ENCODE results near the gene FAM135A. TPM values are rescaled to one million over a fixed set of nuclear protein-coding genes. Genes with fewer than 3 reads are reported as not detected.

Gene FAM135A
- total and polyA plus RNA-seq, 9 of the 15 experiments (the other 6 are each of a cell fraction or from before 2014, with no cell fraction given), result 7.4 to 32.9 (median 19.2) TPM

DNA sequence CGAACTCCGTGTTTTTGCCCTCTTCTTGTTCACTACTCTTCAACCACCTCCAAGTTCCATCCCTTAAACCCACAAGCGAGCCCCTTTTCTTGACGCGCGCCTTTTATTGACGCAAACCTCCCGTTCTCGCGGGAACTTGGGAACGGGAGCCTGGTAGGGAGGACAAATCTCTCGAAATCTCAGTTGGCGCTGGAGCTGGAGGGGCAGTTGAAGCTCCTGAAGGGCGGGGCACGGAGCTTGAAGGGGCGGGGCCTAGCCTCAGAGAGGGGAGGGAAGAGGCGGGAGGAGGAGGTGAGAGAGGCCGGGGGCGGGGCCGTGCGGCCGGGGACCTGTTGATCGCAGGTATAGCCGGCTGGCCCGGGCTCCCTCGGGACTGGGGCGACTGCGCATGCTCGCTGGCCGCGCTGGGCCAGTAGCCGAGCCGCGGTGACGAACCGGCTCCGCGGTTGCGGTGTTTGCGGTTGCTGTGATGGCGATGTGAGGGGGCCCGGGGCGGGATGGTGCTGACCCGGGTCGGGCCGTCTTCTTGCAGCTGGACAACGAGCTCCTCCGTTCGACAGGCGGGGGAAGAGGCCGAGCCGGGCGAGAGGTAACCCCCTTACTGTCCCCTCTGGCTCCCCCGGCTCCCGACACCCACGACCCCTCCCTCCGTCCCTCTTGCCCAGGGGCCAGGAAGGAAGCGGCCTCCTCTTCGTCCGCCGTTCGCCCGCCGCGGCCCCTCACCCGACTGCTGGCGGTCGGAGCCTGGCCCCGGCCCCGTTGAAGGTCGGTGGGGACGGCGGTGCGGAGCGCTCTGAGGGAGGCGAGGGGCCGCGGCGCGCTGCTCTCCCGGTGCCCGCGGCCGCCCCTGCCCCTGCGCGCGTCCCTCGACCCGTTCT lies at the start of gene FAM135A (continued):
- TF ChIP-seq, protein P1, sequence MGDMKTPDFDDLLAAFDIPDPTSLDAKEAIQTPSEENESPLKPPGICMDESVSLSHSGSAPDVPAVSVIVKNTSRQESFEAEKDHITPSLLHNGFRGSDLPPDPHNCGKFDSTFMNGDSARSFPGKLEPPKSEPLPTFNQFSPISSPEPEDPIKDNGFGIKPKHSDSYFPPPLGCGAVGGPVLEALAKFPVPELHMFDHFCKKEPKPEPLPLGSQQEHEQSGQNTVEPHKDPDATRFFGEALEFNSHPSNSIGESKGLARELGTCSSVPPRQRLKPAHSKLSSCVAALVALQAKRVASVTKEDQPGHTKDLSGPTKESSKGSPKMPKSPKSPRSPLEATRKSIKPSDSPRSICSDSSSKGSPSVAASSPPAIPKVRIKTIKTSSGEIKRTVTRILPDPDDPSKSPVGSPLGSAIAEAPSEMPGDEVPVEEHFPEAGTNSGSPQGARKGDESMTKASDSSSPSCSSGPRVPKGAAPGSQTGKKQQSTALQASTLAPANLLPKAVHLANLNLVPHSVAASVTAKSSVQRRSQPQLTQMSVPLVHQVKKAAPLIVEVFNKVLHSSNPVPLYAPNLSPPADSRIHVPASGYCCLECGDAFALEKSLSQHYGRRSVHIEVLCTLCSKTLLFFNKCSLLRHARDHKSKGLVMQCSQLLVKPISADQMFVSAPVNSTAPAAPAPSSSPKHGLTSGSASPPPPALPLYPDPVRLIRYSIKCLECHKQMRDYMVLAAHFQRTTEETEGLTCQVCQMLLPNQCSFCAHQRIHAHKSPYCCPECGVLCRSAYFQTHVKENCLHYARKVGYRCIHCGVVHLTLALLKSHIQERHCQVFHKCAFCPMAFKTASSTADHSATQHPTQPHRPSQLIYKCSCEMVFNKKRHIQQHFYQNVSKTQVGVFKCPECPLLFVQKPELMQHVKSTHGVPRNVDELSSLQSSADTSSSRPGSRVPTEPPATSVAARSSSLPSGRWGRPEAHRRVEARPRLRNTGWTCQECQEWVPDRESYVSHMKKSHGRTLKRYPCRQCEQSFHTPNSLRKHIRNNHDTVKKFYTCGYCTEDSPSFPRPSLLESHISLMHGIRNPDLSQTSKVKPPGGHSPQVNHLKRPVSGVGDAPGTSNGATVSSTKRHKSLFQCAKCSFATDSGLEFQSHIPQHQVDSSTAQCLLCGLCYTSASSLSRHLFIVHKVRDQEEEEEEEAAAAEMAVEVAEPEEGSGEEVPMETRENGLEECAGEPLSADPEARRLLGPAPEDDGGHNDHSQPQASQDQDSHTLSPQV (IDR thresholded peaks at IDR 0.05), result no peak
- TF ChIP-seq RBM34 (IDR thresholded peaks at IDR 0.05; ENCODE audit: borderline replicate concordance, insufficient read depth, low read length) (no peak), ZNF696 (CRISPR knock-in tag; conservative IDR thresholded peaks at IDR 0.05) (no peak), POLR2AphosphoS2 (IDR thresholded peaks at IDR 0.05; ENCODE audit: low read length) (peak; percentile 85), SUPT5H (IDR thresholded peaks at IDR 0.05) (peak; percentile 96), CAMTA2 (CRISPR knock-in tag; conservative IDR thresholded peaks at IDR 0.05) (no peak), BRCA1 (IDR thresholded peaks at IDR 0.05) (no peak), BRCA1 (CRISPR knock-in tag; IDR thresholded peaks at IDR 0.05) (no peak), TCF3 (CRISPR knock-in tag; IDR thresholded peaks at IDR 0.05) (no peak), RBBP5 (IDR thresholded peaks at IDR 0.05; ENCODE audit: borderline replicate concordance, insufficient read depth, low read length, poor library complexity, severe bottlenecking) (peak; percentile 86), POLR3A (IDR thresholded peaks at IDR 0.05; ENCODE audit: borderline replicate concordance, extremely low read depth, insufficient read depth, insufficient read length) (no peak), SMARCB1 (IDR thresholded peaks at IDR 0.05; ENCODE audit: insufficient read length, low read depth) (no peak), TBL1XR1 (IDR thresholded peaks at IDR 0.05; ENCODE audit: low read length in 2 of 2) (no peak), ZC3H11A (IDR thresholded peaks at IDR 0.05; ENCODE audit: low read depth, low read length) (no peak), ZNF347 (CRISPR knock-in tag; IDR thresholded peaks at IDR 0.05; ENCODE audit: low read depth) (no peak), ZKSCAN1 (IDR thresholded peaks at IDR 0.05; ENCODE audit: low read depth, low read length) (no peak), FOSL1 (tag; conservative IDR thresholded peaks at IDR 0.05) (peak; percentile 48; the same call in 1 of the 2 replicates)
- TF ChIP-seq, protein P2, sequence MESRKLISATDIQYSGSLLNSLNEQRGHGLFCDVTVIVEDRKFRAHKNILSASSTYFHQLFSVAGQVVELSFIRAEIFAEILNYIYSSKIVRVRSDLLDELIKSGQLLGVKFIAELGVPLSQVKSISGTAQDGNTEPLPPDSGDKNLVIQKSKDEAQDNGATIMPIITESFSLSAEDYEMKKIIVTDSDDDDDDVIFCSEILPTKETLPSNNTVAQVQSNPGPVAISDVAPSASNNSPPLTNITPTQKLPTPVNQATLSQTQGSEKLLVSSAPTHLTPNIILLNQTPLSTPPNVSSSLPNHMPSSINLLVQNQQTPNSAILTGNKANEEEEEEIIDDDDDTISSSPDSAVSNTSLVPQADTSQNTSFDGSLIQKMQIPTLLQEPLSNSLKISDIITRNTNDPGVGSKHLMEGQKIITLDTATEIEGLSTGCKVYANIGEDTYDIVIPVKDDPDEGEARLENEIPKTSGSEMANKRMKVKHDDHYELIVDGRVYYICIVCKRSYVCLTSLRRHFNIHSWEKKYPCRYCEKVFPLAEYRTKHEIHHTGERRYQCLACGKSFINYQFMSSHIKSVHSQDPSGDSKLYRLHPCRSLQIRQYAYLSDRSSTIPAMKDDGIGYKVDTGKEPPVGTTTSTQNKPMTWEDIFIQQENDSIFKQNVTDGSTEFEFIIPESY (CRISPR knock-in tag; IDR thresholded peaks at IDR 0.05), result no peak
- TF ChIP-seq, protein P3, sequence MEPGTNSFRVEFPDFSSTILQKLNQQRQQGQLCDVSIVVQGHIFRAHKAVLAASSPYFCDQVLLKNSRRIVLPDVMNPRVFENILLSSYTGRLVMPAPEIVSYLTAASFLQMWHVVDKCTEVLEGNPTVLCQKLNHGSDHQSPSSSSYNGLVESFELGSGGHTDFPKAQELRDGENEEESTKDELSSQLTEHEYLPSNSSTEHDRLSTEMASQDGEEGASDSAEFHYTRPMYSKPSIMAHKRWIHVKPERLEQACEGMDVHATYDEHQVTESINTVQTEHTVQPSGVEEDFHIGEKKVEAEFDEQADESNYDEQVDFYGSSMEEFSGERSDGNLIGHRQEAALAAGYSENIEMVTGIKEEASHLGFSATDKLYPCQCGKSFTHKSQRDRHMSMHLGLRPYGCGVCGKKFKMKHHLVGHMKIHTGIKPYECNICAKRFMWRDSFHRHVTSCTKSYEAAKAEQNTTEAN (CRISPR knock-in tag; IDR thresholded peaks at IDR 0.05), result no peak
